ENCODE data around the gene ACSF3. TPM values are rescaled to one million over a fixed set of nuclear protein-coding genes. Genes with fewer than 3 reads are reported as not detected.

Gene ACSF3
- polyA plus RNA-seq, 1 donor from 2014 or later: 20.8 TPM

- no peaks in the 10 kb centered on the region for H3K9me2 ChIP-seq (ENCODE audit: insufficient read depth, low read length)
- peaks cover 3% of the 10 kb centered on the region for H3K79me2 ChIP-seq (replicated peaks; ENCODE audit: insufficient read depth, low read length)
- no peak overlapping the region for H3K9ac ChIP-seq (ENCODE audit: low read length)
- H3K4me2 ChIP-seq (ENCODE audit: low read length): no peak overlapping the region
- H2AFZ ChIP-seq (ENCODE audit: low read depth, low read length): no peak overlapping the region
- H3K4me3 ChIP-seq (ENCODE audit: low read length): no peak overlapping the region
- no peaks in the 10 kb centered on the region for H4K20me1 ChIP-seq (ENCODE audit: insufficient read depth)
- no peaks in the 10 kb centered on the region for H3K36me3 ChIP-seq (ENCODE audit: insufficient read depth, low read length)
- TF ChIP-seq MXI1 (conservative IDR thresholded peaks at IDR 0.05; ENCODE audit: poor library complexity, severe bottlenecking) (no peak), SMC3 (conservative IDR thresholded peaks at IDR 0.05; ENCODE audit: poor library complexity) (no peak), REST (IDR thresholded peaks at IDR 0.05; ENCODE audit: borderline replicate concordance) (no peak), EZH2 (IDR thresholded peaks at IDR 0.05; ENCODE audit: borderline replicate concordance, insufficient read depth, low read length, poor library complexity, severe bottlenecking) (no peak), RAD21 (conservative IDR thresholded peaks at IDR 0.05) (no peak), POLR2AphosphoS5 (IDR thresholded peaks at IDR 0.05) (no peak), EP300 (conservative IDR thresholded peaks at IDR 0.05; ENCODE audit: poor library complexity, severe bottlenecking) (no peak), CTCF (IDR thresholded peaks at IDR 0.05; ENCODE audit: poor library complexity, severe bottlenecking) (no peak), TAF1 (IDR thresholded peaks at IDR 0.05; ENCODE audit: low read depth) (no peak)
- H3K27ac ChIP-seq (ENCODE audit: low read length): no peak overlapping the region
- no peaks in the 10 kb centered on the region for H3F3A ChIP-seq (ENCODE audit: insufficient read depth, low read length, poor library complexity, severe bottlenecking)
- H3K9me3 ChIP-seq (ENCODE audit: low read length): no peaks in the 10 kb centered on the region
- H3K27me3 ChIP-seq (ENCODE audit: insufficient read depth, low read depth, low read length): no peaks in the 10 kb centered on the region
These were observed 13.5 kb downstream of the ACSF3 start for GRCh38 chr16:89107203-89107582.

GRCh38 chr16:89108416-89108815, 14.8 kb downstream of the ACSF3 start:
- Histone ChIP-seq H3F3A (ENCODE audit: insufficient read depth, low read length, poor library complexity, severe bottlenecking) (no peaks in the 10 kb centered on the region), H3K36me3 (ENCODE audit: insufficient read depth, low read length) (no peaks in the 10 kb centered on the region), H3K4me3 (ENCODE audit: low read length) (no peak overlapping the region), H3K27ac (ENCODE audit: low read length) (no peak overlapping the region), H3K9me3 (ENCODE audit: low read length) (no peaks in the 10 kb centered on the region), H3K9ac (ENCODE audit: low read length) (no peak overlapping the region), H3K79me2 (replicated peaks; ENCODE audit: insufficient read depth, low read length) (peaks cover 3% of the 10 kb centered on the region), H3K9me2 (ENCODE audit: insufficient read depth, low read length) (no peaks in the 10 kb centered on the region), H2AFZ (ENCODE audit: low read depth, low read length) (no peak overlapping the region), H3K4me2 (ENCODE audit: low read length) (no peak overlapping the region), H4K20me1 (ENCODE audit: insufficient read depth) (no peaks in the 10 kb centered on the region), H3K27me3 (ENCODE audit: insufficient read depth, low read depth, low read length) (no peaks in the 10 kb centered on the region)
- TF ChIP-seq TAF1 (IDR thresholded peaks at IDR 0.05; ENCODE audit: low read depth) (no peak), SMC3 (conservative IDR thresholded peaks at IDR 0.05; ENCODE audit: poor library complexity) (no peak), REST (IDR thresholded peaks at IDR 0.05; ENCODE audit: borderline replicate concordance) (no peak)

Measured in neural cell (in vitro differentiated cells).